ENCODE results near the gene SAMD13. TPM values are rescaled to one million over a fixed set of nuclear protein-coding genes. Genes with fewer than 3 reads are reported as not detected.

The SAMD13 gene
- total RNA-seq, 4 donors from 2014 or later, result 0.35 to 2.0 (median 1.3) TPM; not detected in 1

- 66 to 71% methylated on average over 5 of the region's 5 CpGs for WGBS, 2 donors
- intact Hi-C loops (cut with DNase I), result no loop called here
- no peaks in the 10 kb centered on the region for H3K27me3 ChIP-seq
- H3K36me3 ChIP-seq, result no peaks in the 10 kb centered on the region
- TF ChIP-seq, protein P1, sequence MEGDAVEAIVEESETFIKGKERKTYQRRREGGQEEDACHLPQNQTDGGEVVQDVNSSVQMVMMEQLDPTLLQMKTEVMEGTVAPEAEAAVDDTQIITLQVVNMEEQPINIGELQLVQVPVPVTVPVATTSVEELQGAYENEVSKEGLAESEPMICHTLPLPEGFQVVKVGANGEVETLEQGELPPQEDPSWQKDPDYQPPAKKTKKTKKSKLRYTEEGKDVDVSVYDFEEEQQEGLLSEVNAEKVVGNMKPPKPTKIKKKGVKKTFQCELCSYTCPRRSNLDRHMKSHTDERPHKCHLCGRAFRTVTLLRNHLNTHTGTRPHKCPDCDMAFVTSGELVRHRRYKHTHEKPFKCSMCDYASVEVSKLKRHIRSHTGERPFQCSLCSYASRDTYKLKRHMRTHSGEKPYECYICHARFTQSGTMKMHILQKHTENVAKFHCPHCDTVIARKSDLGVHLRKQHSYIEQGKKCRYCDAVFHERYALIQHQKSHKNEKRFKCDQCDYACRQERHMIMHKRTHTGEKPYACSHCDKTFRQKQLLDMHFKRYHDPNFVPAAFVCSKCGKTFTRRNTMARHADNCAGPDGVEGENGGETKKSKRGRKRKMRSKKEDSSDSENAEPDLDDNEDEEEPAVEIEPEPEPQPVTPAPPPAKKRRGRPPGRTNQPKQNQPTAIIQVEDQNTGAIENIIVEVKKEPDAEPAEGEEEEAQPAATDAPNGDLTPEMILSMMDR (IDR thresholded peaks at IDR 0.05), result no peak
- no peak for TF ChIP-seq POLR2A (IDR thresholded peaks at IDR 0.05)
- peaks cover 0 to 13% (median 3%) of the 10 kb centered on the region in 3 donors for H3K4me1 ChIP-seq
- H3K9me3 ChIP-seq, result no peaks in the 10 kb centered on the region
- no peak for DNase-seq
- peak overlapping the region in 3 of 4 donors; percentile 2 to 57 (median 51) for H3K27ac ChIP-seq
- no peak overlapping the region for H3K4me3 ChIP-seq
These were observed 73.6 kb downstream of the SAMD13 start for GRCh38 chr1:84374991-84375696.

- peak overlapping the region in 2 of 4 donors; percentile 51 to 63 for H3K27ac ChIP-seq
- no peak for DNase-seq
- H3K27me3 ChIP-seq, result no peaks in the 10 kb centered on the region
- TF ChIP-seq, protein P1 (IDR thresholded peaks at IDR 0.05), result no peak
- no peak for TF ChIP-seq POLR2A (IDR thresholded peaks at IDR 0.05)
- 77 to 81% methylated on average over 7 of the region's 7 CpGs for WGBS, 2 donors
- intact Hi-C loops (cut with DNase I), result no loop called here
- H3K36me3 ChIP-seq, result no peaks in the 10 kb centered on the region
- peaks cover 0 to 13% (median 3%) of the 10 kb centered on the region in 3 donors for H3K4me1 ChIP-seq
- H3K4me3 ChIP-seq, result no peak overlapping the region
- H3K9me3 ChIP-seq, result no peaks in the 10 kb centered on the region
These were observed 74.7 kb downstream of the SAMD13 start for GRCh38 chr1:84376000-84376910.

DNA sequence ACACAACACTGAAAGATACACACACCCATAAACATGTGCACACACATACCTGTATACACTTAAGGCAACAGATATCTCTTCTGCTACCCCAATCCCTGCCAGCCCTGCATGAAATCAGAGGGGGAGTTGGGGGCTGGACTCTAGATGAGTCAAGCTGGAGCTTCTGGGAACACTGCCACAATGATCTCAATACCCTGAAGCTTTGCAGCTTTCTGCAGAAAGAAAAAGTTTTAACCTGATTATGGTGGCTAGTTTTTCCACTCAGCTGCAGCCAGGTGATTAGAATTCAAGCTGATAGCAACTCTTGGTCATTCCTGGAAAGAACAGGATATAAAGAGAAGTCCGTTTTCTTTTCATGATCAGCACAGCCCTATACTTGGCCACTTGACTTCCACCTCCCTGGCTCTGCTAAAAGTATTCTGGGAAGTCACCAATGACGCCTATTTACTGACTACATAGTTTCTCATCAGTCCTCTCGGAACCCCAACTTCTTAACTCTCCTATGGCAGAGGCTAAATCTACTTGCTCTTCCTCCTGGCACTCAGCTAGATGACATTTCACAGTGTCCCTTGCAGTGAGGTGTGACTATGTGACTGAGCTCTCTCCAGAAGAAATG, 76.1 kb downstream of the SAMD13 start:
- Histone ChIP-seq H3K27me3 (no peaks in the 10 kb centered on the region), H3K4me1 (peaks cover 0 to 13% (median 3%) of the 10 kb centered on the region in 3 donors), H3K36me3 (no peaks in the 10 kb centered on the region), H3K4me3 (no peak overlapping the region), H3K27ac (peak overlapping the region in 1 of 4 donors; percentile 63), H3K9me3 (no peaks in the 10 kb centered on the region)
- DNase-seq, result no peak
- 28 to 32% methylated on average over 3 of the region's 3 CpGs for WGBS, 2 donors
- TF ChIP-seq, protein P1 (IDR thresholded peaks at IDR 0.05), result no peak
- intact Hi-C loops (cut with DNase I), result no loop called here

DNA sequence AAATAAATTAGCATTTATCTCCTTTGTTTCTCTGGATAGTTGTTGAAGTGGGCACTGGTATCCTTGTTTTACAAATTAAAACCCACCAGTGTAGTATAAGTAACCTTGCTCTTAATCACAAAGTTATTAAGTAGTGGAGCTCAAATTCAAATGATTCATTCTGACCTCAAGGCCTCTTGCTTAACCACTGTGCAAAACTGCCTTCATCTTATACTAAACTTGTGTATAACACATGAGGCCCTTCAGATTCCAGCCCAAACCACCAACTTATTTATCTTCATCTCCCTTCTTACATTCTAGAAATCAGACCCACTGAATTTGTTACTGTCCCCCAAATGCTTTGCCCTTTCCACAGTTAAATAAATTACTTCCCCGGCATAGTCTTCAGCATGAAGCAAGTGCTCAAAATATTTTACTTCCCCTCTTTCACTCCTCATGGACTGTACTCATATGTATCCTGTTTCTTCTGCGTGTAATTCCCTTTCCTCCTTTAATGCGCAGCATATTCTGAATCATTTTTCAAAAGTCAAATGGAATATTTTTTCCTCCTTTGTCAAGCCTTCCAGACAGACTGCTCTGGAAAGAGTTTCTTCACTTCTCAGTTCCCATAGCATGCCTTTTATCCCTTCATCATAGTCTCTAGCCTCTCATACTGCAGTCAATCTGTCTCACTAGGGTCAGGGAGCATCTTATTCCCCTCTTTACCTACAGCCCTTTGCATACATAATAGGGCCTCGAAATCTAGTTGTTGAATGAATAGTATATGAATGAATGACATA, 77.8 kb downstream of the SAMD13 start:
- intact Hi-C loops (cut with DNase I), result no loop called here
- H3K36me3 ChIP-seq, result no peaks in the 10 kb centered on the region
- no peak for DNase-seq
- WGBS, 2 donors, result 60 to 78% methylated on average over 4 of the region's 4 CpGs
- peaks cover 0 to 13% (median 3%) of the 10 kb centered on the region in 3 donors for H3K4me1 ChIP-seq
- TF ChIP-seq, protein P1 (IDR thresholded peaks at IDR 0.05), result no peak
- no peak for TF ChIP-seq POLR2A (IDR thresholded peaks at IDR 0.05)
- H3K27ac ChIP-seq, result no peak overlapping the region
- H3K9me3 ChIP-seq, result no peaks in the 10 kb centered on the region
- no peaks in the 10 kb centered on the region for H3K27me3 ChIP-seq
- H3K4me3 ChIP-seq, result no peak overlapping the region

Data from esophagus squamous epithelium (tissue), 5 donors.